Gastrocnemius medialis (tissue), 4 donors: ENCODE data around the gene NCOA7. TPM values are rescaled to one million over a fixed set of nuclear protein-coding genes. Genes with fewer than 3 reads are reported as not detected.

ENCODE experiments used
- ATAC-seq, 2 donors: fragments of 150-250 bp; one replicate each; pipeline ENCODE4 v1.9.1; 2016
- DNase-seq, 2 donors: peaks; one replicate each; pipeline ENCODE4 v3.0.0-alpha.2; 2019
- H3K27ac ChIP-seq, 4 donors: fragments of 200-600 bp; sonication (generic); 1 replicate in 1 of 4; 2 replicates in 3 of 4; pipeline ENCODE4 v1.5.1; 2016 to 2018; ENCODE audit warnings: mild to moderate bottlenecking in 2 of 4, moderate library complexity in 1 of 4
- H3K27me3 ChIP-seq, 3 donors: fragments of 200-600 bp; sonication (generic) in 2 of 3; 1 replicate in 1 of 3; 2 replicates in 2 of 3; pipeline versions ENCODE4 v1.5.1 to v1.6.0; 2016 to 2019; ENCODE audit warnings: mild to moderate bottlenecking in 1 of 3, moderate library complexity in 1 of 3
- H3K36me3 ChIP-seq, 2 donors: fragments of 200-600 bp; sonication (generic) in 1 of 2; one replicate each; pipeline ENCODE4 v1.5.1; 2017 to 2018
- H3K4me1 ChIP-seq, 2 donors: fragments of 200-600 bp; sonication (generic) in 1 of 2; one replicate each; pipeline ENCODE4 v1.5.1; 2016 to 2017; ENCODE audit warnings: mild to moderate bottlenecking in 2 of 2
- H3K4me3 ChIP-seq, 4 donors: fragments of 200-600 bp; sonication (generic) in 3 of 4; 1 replicate in 1 of 4; 2 replicates in 3 of 4; pipeline ENCODE4 v1.5.1; 2016 to 2019; ENCODE audit warnings: mild to moderate bottlenecking in 2 of 4
- H3K9me3 ChIP-seq, 3 donors: fragments of 200-600 bp; sonication (generic) in 2 of 3; 1 replicate in 1 of 3; 2 replicates in 2 of 3; pipeline ENCODE4 v1.5.1; 2016 to 2019
- CTCF ChIP-seq, 5 experiments: fragments of 450-650 bp in 3 of 5; fragments of 200-600 bp in 2 of 5; sonication (generic) in 2 of 5; IDR thresholded peaks in 4 of 5; conservative IDR thresholded peaks in 1 of 5; 1 replicate in 4 of 5; 2 replicates in 1 of 5; pipeline ENCODE4 v1.5.1; 2016 to 2019; ENCODE audit warnings: antibody characterized with exemption in 5 of 5, mild to moderate bottlenecking in 3 of 5, moderate library complexity in 3 of 5
- POLR2A ChIP-seq, 2 donors: fragments of 450-650 bp; IDR thresholded peaks; one replicate each; pipeline ENCODE4 v1.6.1; 2017; ENCODE audit warnings: antibody characterized with exemption in 2 of 2, mild to moderate bottlenecking in 2 of 2, moderate library complexity in 2 of 2
- in situ Hi-C, 4 donors: fragments of 200-750 bp; cut with MboI; loops; one replicate each; pipeline versions ENCODE4 v1.15.0 to v1.8.0; 2017; ENCODE audit warnings: low sequenced_read_pairs in 4 of 4
- intact Hi-C: fragments of 100-400 bp; cut with DNase I; formaldehyde crosslinking; loops from one replicate; pipeline ENCODE4 v1.15.1; 2023; ENCODE audit warnings: low total_unique reads
- total RNA-seq, 4 donors: library from RNA; depleted of rRNA; stranded (reverse); fragments of >200 nt; gene quantifications; one replicate each; pipeline versions ENCODE4 v1.1.0 to v1.2.3, GENCODE V29; 2016

NCOA7 gene
- total RNA-seq, 4 donors from 2014 or later: 7.0 to 9.5 (median 9.2) TPM

- Histone ChIP-seq H3K4me1 (peaks cover 5 to 23% of the 10 kb centered on the region in 2 donors), H3K9me3 (no peaks in the 10 kb centered on the region)
These were observed 39.9 kb upstream of the NCOA7 start for GRCh38 chr6:125750692-125751333.

GRCh38 chr6:125751334-125751916 is 39.3 kb upstream of the NCOA7 start:
- ATAC-seq (no peak), DNase-seq (no peak)
- no peaks in the 10 kb centered on the region for H3K27me3 ChIP-seq
- no peaks in the 10 kb centered on the region for H3K9me3 ChIP-seq
- peaks cover 0 to 10% of the 10 kb centered on the region in 2 donors for H3K36me3 ChIP-seq
- H3K4me3 ChIP-seq: peak overlapping the region; percentile 71 to 86 (median 79)
- intact Hi-C loops (no loop called here), in situ Hi-C loops (loop anchor here (10.0 to 25.0 kb wide), 4 partner anchors 157 to 589 kb away; partner anchors contain the start of gene TPD52L1 (in 3 of the 4))
- H3K27ac ChIP-seq: peak overlapping the region; percentile 89 to 99 (median 94)
- H3K4me1 ChIP-seq: peaks cover 5 to 21% of the 10 kb centered on the region in 2 donors
- TF ChIP-seq POLR2A (IDR thresholded peaks at IDR 0.05) (no peak), CTCF (IDR thresholded peaks at IDR 0.05 in 4 of 5, conservative IDR thresholded peaks at IDR 0.05 in 1 of 5) (no peak)

More at GRCh38 chr6:125750692-125751333, 39.9 kb upstream of the NCOA7 start:
- H3K27me3 ChIP-seq: no peaks in the 10 kb centered on the region
- TF ChIP-seq POLR2A (IDR thresholded peaks at IDR 0.05): no peak
- no peak for TF ChIP-seq CTCF (IDR thresholded peaks at IDR 0.05 in 4 of 5, conservative IDR thresholded peaks at IDR 0.05 in 1 of 5)
- ATAC-seq: no peak
- no peak for DNase-seq
- peak overlapping the region; percentile 89 to 99 (median 94) for H3K27ac ChIP-seq
- H3K36me3 ChIP-seq: peaks cover 0 to 7% of the 10 kb centered on the region in 2 donors
- intact Hi-C loops: no loop called here
- H3K4me3 ChIP-seq: peak overlapping the region; percentile 71 to 86 (median 79)
- in situ Hi-C loops: loop anchor here (10.0 to 25.0 kb wide), 4 partner anchors 156 to 589 kb away; partner anchors contain the start of gene TPD52L1 (in 3 of the 4)

- H3K36me3 ChIP-seq: peaks cover 0 to 10% of the 10 kb centered on the region in 2 donors
- no peak for TF ChIP-seq CTCF (IDR thresholded peaks at IDR 0.05 in 4 of 5, conservative IDR thresholded peaks at IDR 0.05 in 1 of 5)
- no peak for TF ChIP-seq POLR2A (IDR thresholded peaks at IDR 0.05)
- H3K9me3 ChIP-seq: no peaks in the 10 kb centered on the region
- intact Hi-C loops (loop anchor here (2.0 kb wide), 1 partner anchor 168 kb away; no protein-coding TSS in a partner anchor), in situ Hi-C loops (loop anchor here (10.0 to 25.0 kb wide), 4 partner anchors 158 to 590 kb away; partner anchors contain the start of gene TPD52L1 (in 3 of the 4))
- peak overlapping the region in 2 of 4 donors; percentile 1 to 86 for H3K4me3 ChIP-seq
- H3K27ac ChIP-seq: peak overlapping the region in 3 of 4 donors; percentile 52 to 99 (median 95)
- peaks cover 5 to 21% of the 10 kb centered on the region in 2 donors for H3K4me1 ChIP-seq
- H3K27me3 ChIP-seq: no peaks in the 10 kb centered on the region
- DNase-seq (no peak), ATAC-seq (no peak)
These were observed 38.0 kb upstream of the NCOA7 start for GRCh38 chr6:125752773-125753172.

GRCh38 chr6:125753218-125753936 is 37.4 kb upstream of the NCOA7 start:
- peak in 4 of 5 experiments; percentile 27 to 58 (median 42) for TF ChIP-seq CTCF (IDR thresholded peaks at IDR 0.05 in 4 of 5, conservative IDR thresholded peaks at IDR 0.05 in 1 of 5)
- no peak for TF ChIP-seq POLR2A (IDR thresholded peaks at IDR 0.05)
- intact Hi-C loops: loop anchor here (2.0 kb wide), 1 partner anchor 169 kb away; no protein-coding TSS in a partner anchor
- in situ Hi-C loops: loop anchor here (10.0 to 25.0 kb wide), 4 partner anchors 159 to 591 kb away; partner anchors contain the start of gene TPD52L1 (in 3 of the 4)
- Histone ChIP-seq H3K27me3 (no peaks in the 10 kb centered on the region), H3K36me3 (peaks cover 0 to 10% of the 10 kb centered on the region in 2 donors), H3K4me3 (peak overlapping the region in 2 of 4 donors; percentile 1 to 86), H3K9me3 (no peaks in the 10 kb centered on the region), H3K27ac (peak overlapping the region in 3 of 4 donors; percentile 52 to 99 (median 95)), H3K4me1 (peaks cover 5 to 21% of the 10 kb centered on the region in 2 donors)
- DNase-seq (no peak), ATAC-seq (no peak)
